Left colon (tissue), 2 donors: ENCODE measurements around the gene VSNL1. TPM values are rescaled to one million over a fixed set of nuclear protein-coding genes. Genes with fewer than 3 reads are reported as not detected.

Experiments used
- ATAC-seq: fragments of 200-7000 bp; cut with Tn5 transposase; one replicate; pipeline ENCODE4 v1.9.1; 2020; ENCODE audit warnings: mild to moderate bottlenecking, moderate library complexity
- DNase-seq, 2 donors: peaks; one replicate each; pipeline ENCODE4 v3.0.0-alpha.2; 2020
- intact Hi-C, 2 donors: fragments of 100-400 bp; cut with DNase I in 1 of 2; cut with micrococcal nuclease in 1 of 2; formaldehyde crosslinking; loops; one replicate each; pipeline versions ENCODE4 v1.11.2 to v1.14.0; 2022; cut with DNase I, micrococcal nuclease
- long read RNA-seq: library from polyadenylated mRNA; unstranded; transcript quantifications from one replicate; pipeline ENCODE4 v2.0.0, GENCODE V29; 2021
- total RNA-seq, 2 donors: library from RNA; stranded (reverse); fragmentation: NEBNext Ultra II Directional; extraction: Animal tissue kit (Norgen Biotek cat#: 25700); gene quantifications; one replicate each; pipeline ENCODE4 v1.2.1, GENCODE V29; 2021
- donor health status: DM: no; HTN: no; CAD: no.
- donor health status: DM: yes; HTN: yes; CAD: no.

VSNL1 gene
- total RNA-seq = 1 to 10 TPM; 3.6 to 5.6 TPM
- long read RNA-seq, partial matches to known transcripts = 1 of 3 reads
- long read RNA-seq, other reads (novel, unspliced or antisense) = 1 of 3 reads

- DNase-seq (peak; percentile 85 to 87), ATAC-seq (peak; percentile 68)
- intact Hi-C loops = no loop called here
Measured at GRCh38 chr2:17540093-17540812, at the start of gene VSNL1. VSNL1 (plus strand) TSS chr2:17540696; CDS start chr2:17592075, 51,379 bp downstream.

GRCh38 chr2:17495590-17495989, 44.9 kb upstream of the VSNL1 start:
- intact Hi-C loops = no loop called here
- DNase-seq = no peak
- ATAC-seq = no peak

- intact Hi-C loops = no loop called here
Measured at GRCh38 chr2:17497718-17498117, 42.8 kb upstream of the VSNL1 start.

GRCh38 chr2:17506736-17507616, 33.5 kb upstream of the VSNL1 start:
- DNase-seq (no peak), ATAC-seq (peak; percentile 59)
- intact Hi-C loops = no loop called here

More at GRCh38 chr2:17497718-17498117, 42.8 kb upstream of the VSNL1 start:
- no peak for DNase-seq
- ATAC-seq = no peak

GRCh38 chr2:17515652-17516051, 24.8 kb upstream of the VSNL1 start:
- intact Hi-C loops = no loop called here
- DNase-seq (no peak), ATAC-seq (no peak)

- peak; percentile 27 for ATAC-seq
Measured at GRCh38 chr2:17517481-17518211, 22.9 kb upstream of the VSNL1 start.

GRCh38 chr2:17518212-17519154, 22.0 kb upstream of the VSNL1 start, which contains the start of gene RAD51AP2:
RAD51AP2 (minus strand) TSS chr2:17518440; CDS start chr2:17518415, 25 bp downstream.
- DNase-seq (peak; percentile 84 to 86), ATAC-seq (peak; percentile 98)
- intact Hi-C loops = no loop called here

More at GRCh38 chr2:17517481-17518211, 22.9 kb upstream of the VSNL1 start:
- no peak for DNase-seq
- intact Hi-C loops = no loop called here

- DNase-seq (no peak), ATAC-seq (no peak)
- intact Hi-C loops = no loop called here
Measured at GRCh38 chr2:17519486-17519885, 21.0 kb upstream of the VSNL1 start.

- no peak for ATAC-seq
- no peak for DNase-seq
- intact Hi-C loops = no loop called here
Measured at GRCh38 chr2:17520761-17521160, 19.7 kb upstream of the VSNL1 start.

GRCh38 chr2:17521621-17522020, 18.9 kb upstream of the VSNL1 start:
- ATAC-seq (no peak), DNase-seq (no peak)
- intact Hi-C loops = no loop called here

- ATAC-seq (no peak), DNase-seq (no peak)
- intact Hi-C loops = no loop called here
Measured at GRCh38 chr2:17522303-17522702, 18.2 kb upstream of the VSNL1 start.

- intact Hi-C loops = no loop called here
- ATAC-seq = no peak
- DNase-seq = no peak
Measured at GRCh38 chr2:17529771-17530170, 10.7 kb upstream of the VSNL1 start.

- no peak for ATAC-seq
- DNase-seq = no peak
- intact Hi-C loops = no loop called here
Measured at GRCh38 chr2:17533546-17533945, 7.0 kb upstream of the VSNL1 start.

- DNase-seq (no peak), ATAC-seq (no peak)
- intact Hi-C loops = no loop called here
Measured at GRCh38 chr2:17536416-17536815, 4.1 kb upstream of the VSNL1 start.

- DNase-seq (peak; percentile 39 to 46), ATAC-seq (peak; percentile 11)
- intact Hi-C loops = no loop called here
Measured at GRCh38 chr2:17538022-17538843, 2.3 kb upstream of the VSNL1 start.

- intact Hi-C loops = no loop called here
- DNase-seq = peak; percentile 74 to 77
- ATAC-seq = peak; percentile 75
Measured at GRCh38 chr2:17538844-17539554, 1.5 kb upstream of the VSNL1 start.
